Muscle layer of colon (tissue), 2 donors: Measurements from ENCODE around the gene ADCK2.
"Not testable (repeated sequence)": the region's sequence is repeated elsewhere in the genome, so short reads cannot be mapped to it uniquely, and the experiment has no call there.

ENCODE experiments used
- H3K27ac ChIP-seq: one replicate; pipeline ENCODE4 v1.7.0; 2013; ENCODE audit warnings: low read depth, mild to moderate bottlenecking, low read length, moderate library complexity
- H3K27me3 ChIP-seq, 2 donors: one replicate each; pipeline ENCODE4 v1.7.0; 2013; ENCODE audit warnings: low read length in 2 of 2, mild to moderate bottlenecking in 2 of 2; ENCODE audit not compliant: insufficient read depth in 2 of 2, control insufficient read depth in 1 of 2
- H3K36me3 ChIP-seq: one replicate; pipeline ENCODE4 v1.7.0; 2013; ENCODE audit warnings: mild to moderate bottlenecking, low read length; ENCODE audit not compliant: insufficient read depth
- H3K4me1 ChIP-seq: one replicate; pipeline ENCODE4 v1.7.0; 2013; ENCODE audit warnings: mild to moderate bottlenecking, low read length; ENCODE audit not compliant: insufficient read depth
- H3K4me3 ChIP-seq, 2 donors: one replicate each; pipeline ENCODE4 v1.7.0; 2013; ENCODE audit warnings: low read length in 2 of 2, low read depth in 1 of 2, mild to moderate bottlenecking in 1 of 2, moderate library complexity in 1 of 2
- H3K9ac ChIP-seq: one replicate; pipeline ENCODE4 v1.7.0; 2013; ENCODE audit warnings: low read length
- H3K9me3 ChIP-seq: one replicate; pipeline ENCODE4 v1.7.0; 2013; ENCODE audit warnings: mild to moderate bottlenecking, low read length
- donor health status: abdominal sarcoma.
- donor health status: Adenocarcinoma of cecum.

ADCK2 gene

DNA sequence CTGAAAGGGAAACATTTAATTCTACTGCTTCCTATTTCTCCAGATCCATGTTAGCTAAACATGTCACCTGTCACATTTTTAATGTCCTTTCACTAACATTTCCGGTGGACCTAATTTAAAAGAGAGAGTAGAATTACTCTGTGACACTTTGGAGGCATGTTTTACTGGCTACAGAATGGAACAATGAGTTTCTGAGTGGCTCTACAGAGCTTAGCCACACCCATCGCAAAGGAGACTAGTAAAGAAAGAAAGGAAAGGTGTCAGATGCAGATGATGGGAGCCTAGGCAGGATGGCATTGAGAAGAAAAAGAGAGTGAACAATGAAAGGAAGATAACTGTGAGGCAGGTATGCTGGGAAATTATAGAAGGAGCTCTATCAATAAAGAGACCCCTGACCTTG is 59.7 kb downstream of the ADCK2 start:
- H3K9ac ChIP-seq: no peak overlapping the region
- H3K27ac ChIP-seq: no peak overlapping the region
- H3K9me3 ChIP-seq: no peaks in the 10 kb centered on the region
- no peak overlapping the region for H3K4me3 ChIP-seq
- H3K36me3 ChIP-seq: no peaks in the 10 kb centered on the region
- no peaks in the 10 kb centered on the region for H3K4me1 ChIP-seq
- no peaks in the 10 kb centered on the region for H3K27me3 ChIP-seq

DNA sequence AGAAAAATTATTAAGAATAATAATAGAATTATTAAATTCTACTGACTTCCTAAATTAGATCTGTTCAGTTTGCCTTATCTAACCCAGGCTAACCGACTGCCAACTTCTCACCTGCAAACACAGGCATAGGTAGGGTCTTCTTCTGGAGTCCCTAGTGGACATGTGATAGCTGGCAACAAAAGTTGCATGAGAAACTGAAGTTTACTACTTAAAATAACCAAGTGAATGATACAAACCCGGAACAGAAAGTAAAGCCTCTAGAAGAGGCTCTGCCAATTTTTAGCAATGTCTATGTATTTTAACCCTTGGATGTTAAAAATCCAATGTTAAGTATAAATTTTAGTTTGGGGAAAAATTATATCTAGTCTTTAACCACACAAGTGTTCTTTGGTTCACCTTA is 61.4 kb downstream of the ADCK2 start:
- Histone ChIP-seq H3K27me3 (no peaks in the 10 kb centered on the region), H3K4me1 (no peaks in the 10 kb centered on the region), H3K27ac (no peak overlapping the region), H3K4me3 (no peak overlapping the region), H3K9ac (no peak overlapping the region), H3K36me3 (no peaks in the 10 kb centered on the region), H3K9me3 (no peaks in the 10 kb centered on the region)

DNA sequence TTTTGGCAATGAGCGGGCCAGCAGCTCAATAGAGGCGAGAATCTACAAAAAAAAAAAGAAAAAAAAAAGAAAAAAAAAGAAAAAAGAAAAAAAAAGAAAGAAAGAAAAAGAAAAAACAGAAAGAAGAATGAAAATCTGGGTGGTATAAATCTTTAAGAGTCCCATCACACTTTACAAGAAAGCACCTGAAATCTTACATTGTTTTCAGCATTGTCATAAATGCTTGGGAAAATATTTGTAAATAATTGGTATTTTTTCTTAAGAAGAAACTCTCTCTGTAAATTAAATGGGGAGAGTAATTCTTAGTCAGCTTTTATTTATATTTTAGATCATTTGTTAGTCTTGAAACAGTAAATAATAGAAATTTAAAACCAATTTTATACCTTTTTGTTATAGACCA is 62.0 kb downstream of the ADCK2 start:
- no peak overlapping the region for H3K27ac ChIP-seq
- H3K4me3 ChIP-seq: no peak overlapping the region
- no peak overlapping the region for H3K9ac ChIP-seq
- no peaks in the 10 kb centered on the region for H3K27me3 ChIP-seq
- no peaks in the 10 kb centered on the region for H3K9me3 ChIP-seq
- H3K4me1 ChIP-seq: no peaks in the 10 kb centered on the region
- peaks cover 2% of the 10 kb centered on the region for H3K36me3 ChIP-seq

DNA sequence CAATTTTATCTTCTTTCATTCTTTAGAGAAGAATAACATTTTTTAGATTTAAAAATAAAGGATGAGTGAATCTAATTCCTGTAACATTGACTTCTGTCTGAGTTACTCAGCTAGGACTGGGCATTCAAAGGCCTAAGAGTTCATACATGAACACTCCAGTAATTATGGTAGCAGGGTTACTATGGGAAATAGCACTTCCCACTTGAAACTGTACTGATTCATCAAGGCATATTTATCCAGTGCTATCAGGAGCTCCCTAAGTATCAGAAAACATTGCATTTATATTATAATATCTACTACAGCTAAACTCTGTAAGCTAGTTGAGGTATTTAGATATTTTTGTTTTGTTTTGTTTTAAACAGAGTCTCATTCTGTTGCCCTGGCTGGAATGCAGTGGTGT is 65.5 kb downstream of the ADCK2 start:
- H3K9me3 ChIP-seq: no peaks in the 10 kb centered on the region
- H3K9ac ChIP-seq: no peak overlapping the region
- H3K36me3 ChIP-seq: peaks cover 5% of the 10 kb centered on the region
- H3K27ac ChIP-seq: no peak overlapping the region
- H3K27me3 ChIP-seq: no peaks in the 10 kb centered on the region
- H3K4me1 ChIP-seq: no peaks in the 10 kb centered on the region
- no peak overlapping the region for H3K4me3 ChIP-seq

DNA sequence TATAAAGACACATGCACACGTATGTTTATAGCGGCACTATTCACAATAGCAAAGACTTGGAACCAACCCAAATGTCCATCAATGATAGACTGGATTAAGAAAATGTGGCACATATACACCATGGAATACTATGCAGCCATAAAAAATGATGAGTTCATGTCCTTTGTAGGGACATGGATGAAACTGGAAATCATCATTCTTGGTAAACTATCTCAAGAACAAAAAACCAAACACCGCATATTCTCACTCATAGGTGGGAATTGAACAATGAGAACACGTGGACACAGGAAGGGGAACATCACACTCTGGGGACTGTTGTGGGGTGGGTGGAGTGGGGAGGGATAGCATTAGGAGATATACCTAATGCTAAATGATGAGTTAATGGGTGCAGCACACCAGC is 70.5 kb downstream of the ADCK2 start:
- not testable (repeated sequence) for H3K9me3 ChIP-seq, H3K27ac ChIP-seq, H3K27me3 ChIP-seq, H3K4me3 ChIP-seq, H3K4me1 ChIP-seq, H3K36me3 ChIP-seq, H3K9ac ChIP-seq

DNA sequence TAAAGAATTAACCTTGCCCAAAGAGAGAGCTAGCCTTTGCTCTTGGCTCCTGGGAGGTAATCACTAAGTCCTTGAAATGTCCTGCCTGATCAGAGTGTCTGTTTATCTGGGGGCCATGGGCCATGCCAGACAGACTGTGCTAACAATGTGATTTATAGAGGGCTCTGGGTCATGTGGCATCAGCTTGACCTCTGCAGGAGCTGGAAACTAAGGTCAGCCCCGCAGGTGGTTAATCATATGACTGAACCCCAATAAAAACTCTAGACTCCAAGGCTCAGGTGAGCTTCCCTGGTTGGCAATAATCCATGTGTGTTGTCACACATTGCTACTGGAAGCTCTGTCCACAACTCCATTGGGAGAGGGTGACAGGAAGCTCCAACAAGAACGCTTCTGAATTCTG is 71.3 kb downstream of the ADCK2 start:
- no peak overlapping the region for H3K9ac ChIP-seq
- H3K4me1 ChIP-seq: no peaks in the 10 kb centered on the region
- H3K27me3 ChIP-seq: no peaks in the 10 kb centered on the region
- H3K27ac ChIP-seq: no peak overlapping the region
- H3K4me3 ChIP-seq: no peak overlapping the region
- H3K36me3 ChIP-seq: peaks cover 5% of the 10 kb centered on the region
- no peaks in the 10 kb centered on the region for H3K9me3 ChIP-seq
